Esophagus squamous epithelium (tissue), 4 donors: Measurements from ENCODE around the gene UQCRHL.

Source experiments
- CTCF ChIP-seq, 6 experiments: fragments of 450-650 bp in 4 of 6; fragments of 200-600 bp in 2 of 6; sonication (generic) in 2 of 6; IDR thresholded peaks; one replicate each; pipeline ENCODE4 v1.5.1; 2016 to 2019; ENCODE audit warnings: antibody characterized with exemption in 6 of 6, mild to moderate bottlenecking in 4 of 6, moderate library complexity in 4 of 6
- POLR2A ChIP-seq, 4 donors: fragments of 450-650 bp; IDR thresholded peaks; one replicate each; pipeline ENCODE4 v1.6.1; 2017; ENCODE audit warnings: antibody characterized with exemption in 4 of 4, mild to moderate bottlenecking in 4 of 4, moderate library complexity in 3 of 4

- TF ChIP-seq CTCF (IDR thresholded peaks at IDR 0.05) (no peak), POLR2A (IDR thresholded peaks at IDR 0.05) (no peak)
Measured at GRCh38 chr1:15788624-15789301, 18.7 kb downstream of the UQCRHL start.
